HG03378 (cell line): ENCODE results near the gene PLA2G6.
"Not testable (repeated sequence)": the region's sequence is repeated elsewhere in the genome, so short reads cannot be mapped to it uniquely, and the experiment has no call there.

Experiments used
- ATAC-seq: cut with Tn5 transposase; IDR thresholded peaks from one replicate; pipeline ENCODE4 v1.9.1; 2021; ENCODE audit warnings: mild to moderate bottlenecking, moderate library complexity; ENCODE audit not compliant: unreplicated experiment

PLA2G6 gene

DNA sequence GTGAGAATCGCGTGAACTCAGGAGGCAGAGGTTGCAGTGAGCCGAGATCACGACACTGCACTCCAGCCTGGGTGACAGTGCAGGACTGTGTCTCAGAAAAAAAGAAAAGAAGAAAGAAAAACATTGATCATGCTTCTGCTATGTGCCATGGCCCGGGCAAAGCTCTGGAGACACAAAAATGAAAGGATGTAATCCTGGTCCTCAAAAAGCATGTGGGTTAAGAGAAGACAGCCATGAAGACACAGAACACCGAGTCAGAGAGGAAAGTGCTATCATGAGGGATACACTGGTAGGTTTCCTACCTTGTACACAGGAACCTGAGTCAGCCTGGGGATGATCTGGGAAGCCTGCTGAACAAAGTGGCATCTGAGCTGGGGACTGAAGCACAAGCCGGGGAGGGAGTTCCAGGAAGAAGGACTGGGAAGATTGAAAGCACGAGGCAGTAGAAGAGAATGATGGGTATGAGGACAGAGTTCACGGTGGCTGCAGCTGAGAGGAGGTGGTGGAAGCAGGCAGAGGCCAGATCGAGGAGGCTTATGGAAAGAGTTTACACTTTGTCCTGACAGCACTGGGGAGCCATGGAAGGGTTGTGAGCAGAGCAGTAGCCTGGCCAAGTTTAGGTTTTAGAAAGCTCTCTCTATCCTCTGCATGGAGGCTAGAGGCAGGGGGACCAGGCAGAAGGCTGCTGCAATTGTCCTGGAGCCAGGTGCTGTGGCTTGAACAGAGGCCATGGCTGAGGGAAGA, 10.3 kb upstream of the PLA2G6 start:
- no peak for ATAC-seq

DNA sequence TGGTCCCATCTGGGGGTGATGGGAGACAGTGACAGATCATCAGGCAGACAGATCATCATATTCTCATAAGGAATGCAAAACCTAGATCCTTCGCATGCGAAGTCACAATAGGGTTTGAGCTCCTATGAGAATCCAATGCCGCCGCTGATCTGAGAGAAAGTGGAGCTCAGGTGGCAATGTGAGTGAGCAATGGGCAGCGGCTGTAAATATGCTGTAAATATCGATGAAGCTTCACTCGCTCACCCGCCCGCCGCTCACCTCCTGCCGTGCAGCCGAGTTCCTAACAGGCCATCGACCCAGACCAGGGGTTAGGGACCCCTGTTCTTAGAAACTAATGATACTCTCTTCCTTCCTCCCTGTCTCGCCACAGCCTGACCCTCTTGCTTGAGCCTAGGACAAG, 9.4 kb upstream of the PLA2G6 start:
- ATAC-seq = no peak

DNA sequence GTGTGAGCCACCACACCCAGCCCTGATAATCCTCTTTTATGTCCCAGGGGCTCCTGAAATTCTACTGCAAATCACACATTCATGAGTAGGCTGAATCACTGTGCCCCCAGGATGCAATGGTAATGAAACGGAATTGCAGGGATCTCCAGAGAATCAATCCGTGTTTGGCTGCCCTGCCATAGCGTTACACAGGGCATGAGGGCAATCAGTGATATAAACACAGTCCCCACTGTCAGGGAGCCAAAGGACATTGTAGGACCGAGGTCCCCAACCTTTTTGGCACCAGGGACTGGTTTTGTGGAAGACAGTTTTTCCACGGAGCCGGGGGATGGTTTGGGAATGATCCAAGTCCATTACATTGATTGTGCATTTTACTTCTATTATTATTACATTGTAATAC, 9.0 kb upstream of the PLA2G6 start:
- no peak for ATAC-seq

GRCh38 chr22:38189104-38189503, 7.5 kb upstream of the PLA2G6 start:
- ATAC-seq = no peak

DNA sequence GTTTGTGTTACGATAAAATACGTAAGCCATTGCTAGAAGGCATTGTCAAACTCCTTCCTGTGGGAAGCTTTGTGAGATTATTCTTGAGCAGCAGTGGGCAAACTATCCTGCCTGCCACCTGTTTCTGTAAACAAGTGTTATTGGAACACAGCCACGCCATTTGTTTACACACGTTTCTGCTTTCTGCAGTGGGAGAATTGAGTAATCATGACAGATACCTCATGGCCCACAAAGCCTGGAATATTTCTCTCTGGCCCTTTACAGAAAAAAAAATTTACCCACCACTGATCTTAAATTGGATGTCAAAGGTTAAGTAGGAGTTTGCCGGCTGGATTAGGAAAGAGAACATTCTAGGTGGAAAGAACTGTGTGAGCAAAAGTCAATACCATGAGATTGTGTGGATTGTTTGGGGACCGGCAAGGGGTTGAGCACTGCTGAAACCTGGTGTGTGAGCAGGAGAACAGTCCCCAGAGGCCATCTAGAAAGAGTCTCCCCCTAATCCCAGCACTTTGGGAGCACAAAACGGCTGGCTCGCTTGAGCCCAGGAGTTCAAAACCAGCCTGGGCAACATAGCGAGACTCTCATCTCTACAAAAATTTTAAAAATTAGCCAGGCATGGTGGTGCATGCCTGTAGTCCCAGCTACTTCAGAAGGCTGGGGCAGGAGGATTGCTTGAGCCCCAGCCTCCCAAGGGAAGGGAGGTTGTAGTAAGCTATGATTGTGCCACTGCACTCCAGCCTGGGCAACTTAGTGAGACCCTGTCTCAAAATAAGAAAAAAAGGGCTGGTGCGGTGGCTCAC, 6.0 kb upstream of the PLA2G6 start:
- ATAC-seq = no peak

DNA sequence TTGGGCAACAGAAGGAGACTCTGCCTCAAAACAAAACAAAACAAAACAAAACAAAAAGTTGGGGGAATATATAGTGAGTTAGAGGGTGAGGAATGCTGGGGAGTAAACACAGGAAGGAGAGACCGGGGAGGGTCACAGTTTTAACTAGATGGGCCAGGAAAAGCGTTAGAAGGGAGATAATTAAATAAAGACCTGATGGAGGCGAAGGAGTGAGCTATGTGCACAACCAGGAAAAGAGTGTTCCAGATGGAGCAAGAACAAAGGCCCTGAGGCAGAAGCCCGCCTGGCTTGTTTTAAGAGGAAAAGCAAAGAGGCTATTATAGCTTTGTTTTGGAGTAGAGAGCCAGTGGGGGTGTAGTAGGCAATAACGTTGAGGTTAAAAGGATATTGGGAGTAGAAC, 4.8 kb upstream of the PLA2G6 start:
- ATAC-seq = no peak

GRCh38 chr22:38184788-38185187, 3.2 kb upstream of the PLA2G6 start:
- no peak for ATAC-seq

- no peak for ATAC-seq
These were observed 683 bp downstream of the PLA2G6 start for GRCh38 chr22:38180841-38181452.

DNA sequence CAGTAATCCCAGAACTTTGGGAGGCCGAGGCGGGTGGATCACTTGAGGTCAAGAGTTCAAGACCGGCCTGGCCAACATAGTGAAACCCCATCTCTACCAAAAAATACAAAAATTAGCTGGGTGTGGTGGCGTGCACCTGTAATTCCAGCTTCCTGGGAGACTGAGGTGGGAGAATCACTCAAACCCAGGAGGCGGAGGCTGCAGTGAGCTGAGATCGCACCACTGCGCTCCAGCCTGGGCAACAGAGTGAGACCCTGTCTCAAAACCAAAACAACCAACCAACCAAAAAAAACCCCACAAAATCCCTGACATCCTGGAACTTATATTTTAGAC, 3.1 kb downstream of the PLA2G6 start:
- ATAC-seq = not testable (repeated sequence)

GRCh38 chr22:38177926-38178604, 3.6 kb downstream of the PLA2G6 start:
- no peak for ATAC-seq

DNA sequence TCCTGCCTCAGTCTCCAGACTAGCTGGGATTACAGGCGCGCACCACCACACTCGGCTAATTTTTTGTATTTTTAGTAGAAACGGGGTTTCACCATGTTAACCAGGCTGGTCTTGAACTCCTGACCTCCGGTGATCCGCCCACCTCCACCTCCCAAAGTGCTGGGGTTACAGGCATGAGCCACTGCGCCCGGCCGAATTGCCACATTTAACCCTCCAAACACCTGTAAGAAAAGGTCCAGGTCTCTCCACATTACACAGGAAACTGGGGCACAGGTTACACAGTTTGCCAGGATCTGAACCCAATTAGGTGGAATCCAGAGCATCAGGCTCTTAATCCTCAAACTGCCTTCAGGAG, 4.1 kb downstream of the PLA2G6 start:
- ATAC-seq = not testable (repeated sequence)

DNA sequence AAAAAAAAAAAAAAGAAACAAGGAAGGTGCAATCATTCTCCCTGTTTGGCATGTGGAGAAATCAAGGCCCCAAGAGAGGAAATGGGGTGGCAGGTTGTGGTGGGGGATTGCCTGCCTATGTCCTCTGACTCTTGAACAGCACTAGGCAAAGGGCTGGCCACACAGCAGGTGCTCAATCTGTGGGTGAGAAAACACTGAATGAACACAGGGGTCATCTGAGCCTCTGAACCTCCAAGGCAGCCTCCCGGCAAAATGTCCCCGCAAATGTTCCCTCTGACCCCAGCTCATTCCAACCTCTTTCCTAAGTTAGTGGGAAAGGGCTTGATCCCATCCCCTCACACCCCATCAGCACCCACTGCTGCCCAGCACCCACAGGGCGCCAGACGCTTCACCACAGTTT, 4.6 kb downstream of the PLA2G6 start:
- no peak for ATAC-seq

DNA sequence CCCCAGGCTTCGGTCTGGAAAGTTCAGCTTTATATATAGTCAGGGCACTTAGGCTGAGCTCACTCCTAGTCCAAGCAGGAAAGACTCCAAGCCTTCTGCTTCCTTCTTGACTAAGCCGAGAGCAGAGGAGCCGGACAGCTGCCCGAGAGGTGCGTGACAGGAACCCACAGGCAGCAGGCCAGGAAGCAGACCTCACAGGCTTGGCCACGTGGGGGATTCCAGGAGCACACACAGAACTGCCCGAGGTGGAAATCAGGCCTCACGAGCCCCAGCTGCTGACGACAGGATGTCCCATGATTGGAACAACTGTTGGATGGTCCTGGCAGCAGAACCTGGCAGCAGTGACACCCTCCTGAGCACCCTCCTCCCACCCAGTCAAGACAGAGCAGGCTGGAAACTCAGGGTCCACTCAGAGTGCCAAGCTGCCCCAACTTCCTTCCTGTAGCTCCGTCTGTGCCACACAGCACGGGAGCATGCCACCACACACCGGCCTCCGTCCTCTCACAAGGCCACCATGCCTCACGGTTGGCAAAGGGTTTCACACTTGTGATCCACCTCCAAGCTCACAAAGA, 5.4 kb downstream of the PLA2G6 start:
- no peak for ATAC-seq

DNA sequence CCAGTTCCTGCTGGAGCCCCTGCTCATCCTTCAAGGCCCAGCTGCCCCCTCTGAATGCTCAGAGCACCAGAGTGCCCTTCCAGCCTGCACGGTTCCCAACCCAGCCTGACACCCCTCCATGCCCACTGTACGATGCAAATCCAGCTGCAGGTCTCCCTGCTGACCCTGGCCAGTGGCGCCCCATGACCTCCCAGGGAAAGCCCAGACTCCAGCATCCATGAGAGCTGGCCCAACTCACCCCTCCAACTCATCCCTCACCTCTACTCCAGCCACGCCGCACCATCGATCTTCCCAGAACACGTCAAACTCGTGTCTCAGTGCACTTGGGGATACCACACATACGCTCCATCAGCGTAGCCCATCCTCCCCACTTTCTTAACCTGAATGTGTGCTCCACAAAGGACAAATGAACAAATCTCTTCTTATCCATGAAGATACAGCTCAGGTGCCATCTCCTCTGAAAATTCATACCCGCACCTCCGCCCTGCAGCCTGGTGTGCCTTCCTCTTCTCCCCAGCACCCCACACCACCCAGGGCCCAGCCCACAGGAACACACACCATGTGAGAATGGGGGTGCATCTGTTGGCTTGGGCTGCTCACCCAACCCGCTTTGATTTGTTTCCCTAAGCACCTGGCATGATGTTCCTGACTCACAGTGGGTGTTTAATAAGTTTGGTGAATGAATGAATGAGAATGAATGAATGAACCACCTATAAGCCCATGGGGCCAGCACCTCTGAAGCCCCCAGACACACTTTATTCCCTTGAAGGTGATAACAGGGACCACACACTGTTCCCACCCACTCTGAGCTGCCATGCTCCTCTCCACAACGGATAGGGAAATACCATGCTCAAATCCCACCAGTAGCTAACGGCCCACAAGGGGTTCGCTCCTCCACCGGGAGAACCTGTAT, 6.2 kb downstream of the PLA2G6 start:
- no peak for ATAC-seq

- ATAC-seq = no peak
These were observed 7.0 kb downstream of the PLA2G6 start for GRCh38 chr22:38174626-38175025.

GRCh38 chr22:38173641-38173906, 8.1 kb downstream of the PLA2G6 start:
- no peak for ATAC-seq

- ATAC-seq = no peak
These were observed 8.6 kb downstream of the PLA2G6 start for GRCh38 chr22:38172832-38173640.

DNA sequence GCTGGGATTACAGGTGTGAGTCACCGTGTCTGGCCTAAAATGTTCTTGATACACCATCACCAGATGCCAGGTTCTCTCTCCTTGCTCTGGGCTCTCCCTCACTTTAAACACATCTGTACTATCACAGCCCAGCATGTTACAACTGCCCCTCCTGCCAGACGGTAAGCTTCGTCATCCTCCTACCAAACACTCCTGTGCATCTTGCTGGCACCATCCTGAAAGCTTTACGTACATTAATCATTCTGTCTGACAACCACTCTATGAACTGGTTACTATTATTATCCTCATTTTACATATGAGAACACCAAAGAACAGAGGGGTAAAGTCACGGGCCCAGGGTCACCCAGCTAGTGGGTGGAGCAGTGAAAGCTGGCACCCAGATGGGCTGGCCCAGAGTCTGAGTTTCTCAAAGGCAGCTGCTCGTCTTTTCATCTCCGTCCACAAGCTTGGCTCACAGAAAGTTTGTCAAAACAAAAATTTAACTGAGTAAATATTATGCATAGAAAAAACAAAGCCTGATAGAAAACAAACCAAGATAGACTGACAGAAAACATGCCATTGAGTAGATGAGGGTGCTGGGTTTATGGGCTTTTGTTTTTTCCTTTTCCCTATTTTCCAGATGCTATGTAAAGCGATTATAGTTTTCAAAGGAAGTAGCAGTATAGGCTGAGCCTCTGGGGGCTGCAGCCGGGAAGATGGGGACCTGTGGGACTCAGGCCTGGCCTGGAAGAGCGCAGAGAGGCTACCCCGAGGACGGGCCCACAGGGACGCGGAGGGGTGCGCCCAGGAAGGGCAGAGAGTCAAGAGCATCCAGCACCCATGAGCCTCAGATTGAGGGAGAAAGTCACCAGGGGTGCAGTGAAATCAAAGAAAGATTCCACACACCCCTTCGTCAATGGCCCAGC, 9.5 kb downstream of the PLA2G6 start:
- no peak for ATAC-seq

DNA sequence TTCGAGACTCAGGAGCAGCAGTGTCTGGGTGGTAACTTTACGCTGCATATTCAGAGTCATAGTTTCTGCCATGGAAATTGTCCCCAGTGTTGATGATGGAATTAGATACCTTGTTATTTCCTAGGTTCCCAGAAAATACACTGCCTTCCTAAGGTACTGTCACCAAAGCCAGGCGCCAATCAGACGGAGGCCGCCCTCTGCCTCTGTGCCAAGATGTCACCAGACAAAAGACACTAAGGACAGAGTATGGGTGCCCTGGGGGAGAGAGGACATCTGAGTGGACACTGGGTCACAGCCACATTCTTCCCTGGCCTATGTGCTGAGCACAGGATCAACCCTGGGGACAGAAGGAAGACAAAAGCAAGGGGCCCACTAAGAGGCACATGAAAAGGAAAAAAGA, 11.2 kb downstream of the PLA2G6 start:
- ATAC-seq = no peak
